ENCODE results near the gene ACOT7.

DNA sequence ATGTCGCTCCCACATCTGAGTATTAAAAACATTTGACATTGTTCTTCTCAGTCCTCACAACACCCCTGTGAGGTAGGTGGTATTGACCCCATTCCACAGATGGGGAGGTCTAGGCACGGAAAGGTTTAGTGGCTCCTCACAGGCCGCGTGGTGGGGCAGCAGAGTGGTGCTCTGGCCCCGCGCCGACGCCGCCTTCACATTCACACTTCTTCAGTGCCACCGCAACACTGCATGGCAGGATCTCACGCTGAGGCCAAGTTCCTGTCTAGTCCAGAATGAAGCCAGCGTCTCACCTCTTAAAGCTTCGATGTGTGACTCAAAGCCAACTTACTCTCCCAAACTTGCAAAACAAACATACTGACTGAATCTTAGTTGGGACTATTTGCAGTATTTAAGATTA lies 169.9 kb downstream of the ACOT7 start:
- TF ChIP-seq EZH2phosphoT487 (IDR thresholded peaks at IDR 0.05; ENCODE audit: borderline replicate concordance) = no peak
- TF ChIP-seq, protein P1, sequence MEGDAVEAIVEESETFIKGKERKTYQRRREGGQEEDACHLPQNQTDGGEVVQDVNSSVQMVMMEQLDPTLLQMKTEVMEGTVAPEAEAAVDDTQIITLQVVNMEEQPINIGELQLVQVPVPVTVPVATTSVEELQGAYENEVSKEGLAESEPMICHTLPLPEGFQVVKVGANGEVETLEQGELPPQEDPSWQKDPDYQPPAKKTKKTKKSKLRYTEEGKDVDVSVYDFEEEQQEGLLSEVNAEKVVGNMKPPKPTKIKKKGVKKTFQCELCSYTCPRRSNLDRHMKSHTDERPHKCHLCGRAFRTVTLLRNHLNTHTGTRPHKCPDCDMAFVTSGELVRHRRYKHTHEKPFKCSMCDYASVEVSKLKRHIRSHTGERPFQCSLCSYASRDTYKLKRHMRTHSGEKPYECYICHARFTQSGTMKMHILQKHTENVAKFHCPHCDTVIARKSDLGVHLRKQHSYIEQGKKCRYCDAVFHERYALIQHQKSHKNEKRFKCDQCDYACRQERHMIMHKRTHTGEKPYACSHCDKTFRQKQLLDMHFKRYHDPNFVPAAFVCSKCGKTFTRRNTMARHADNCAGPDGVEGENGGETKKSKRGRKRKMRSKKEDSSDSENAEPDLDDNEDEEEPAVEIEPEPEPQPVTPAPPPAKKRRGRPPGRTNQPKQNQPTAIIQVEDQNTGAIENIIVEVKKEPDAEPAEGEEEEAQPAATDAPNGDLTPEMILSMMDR (conservative IDR thresholded peaks at IDR 0.05; ENCODE audit: low read length) = no peak

Measured in Loucy (cell line).